HepG2 (cell line): Measurements from ENCODE around the gene EPN2. TPM values are rescaled to one million over a fixed set of nuclear protein-coding genes. Genes with fewer than 3 reads are reported as not detected.

Experiments
- ATF1 ChIP-seq: IDR thresholded peaks from 2 replicates; pipeline ENCODE4 v1.6.1; 2016; ENCODE audit warnings: mild to moderate bottlenecking, control low read depth
- ATM ChIP-seq: fragments of 450-650 bp; IDR thresholded peaks from 2 replicates; pipeline ENCODE4 v1.7.1; 2017; ENCODE audit warnings: mild to moderate bottlenecking, borderline replicate concordance
- CENPT ChIP-seq: sonication (generic); formaldehyde crosslinking; IDR thresholded peaks from 2 replicates; pipeline ENCODE4 v1.8.0; 2022; ENCODE audit warnings: low read depth, mild to moderate bottlenecking, moderate library complexity, missing genetic modification reagents
- ELF1 ChIP-seq: sonication (generic); formaldehyde crosslinking; IDR thresholded peaks from 2 replicates; pipeline ENCODE4 v1.4.0; 2020; ENCODE audit warnings: missing genetic modification reagents
- MED1 ChIP-seq: sonication (generic); formaldehyde crosslinking; IDR thresholded peaks from 2 replicates; pipeline ENCODE4 v1.4.0; 2020; ENCODE audit warnings: missing genetic modification reagents
- NR2F6 ChIP-seq, 2 experiments: IDR thresholded peaks; 2 replicates each; pipeline ENCODE4 v1.6.1; 2016; ENCODE audit warnings: antibody characterized with exemption in 1 of 2, mild to moderate bottlenecking in 1 of 2
- PHF20 ChIP-seq: sonication (generic); formaldehyde crosslinking; IDR thresholded peaks from 2 replicates; pipeline ENCODE4 v1.5.0; 2020; ENCODE audit warnings: mild to moderate bottlenecking, missing genetic modification reagents
- SALL1 ChIP-seq: sonication (generic); formaldehyde crosslinking; IDR thresholded peaks from 2 replicates; pipeline ENCODE4 v1.8.0; 2022; ENCODE audit warnings: mild to moderate bottlenecking, missing genetic modification reagents
- SMC3 ChIP-seq: IDR thresholded peaks from 2 replicates; pipeline ENCODE4 v1.6.1; 2011; ENCODE audit warnings: low read length, improper control_type of control experiment
- SRF ChIP-seq: IDR thresholded peaks from 2 replicates; pipeline ENCODE4 v1.6.1; 2011; ENCODE audit warnings: mild to moderate bottlenecking, low read depth, low read length, moderate library complexity
- TP53 ChIP-seq: sonication (generic); formaldehyde crosslinking; conservative IDR thresholded peaks from 2 replicates; pipeline ENCODE4 v1.4.0; 2020; ENCODE audit warnings: missing genetic modification reagents
- ZBTB14 ChIP-seq: sonication (generic); formaldehyde crosslinking; IDR thresholded peaks from 2 replicates; pipeline ENCODE4 v1.4.0; 2020; ENCODE audit warnings: missing genetic modification reagents
- ZFP1 ChIP-seq: IDR thresholded peaks from 2 replicates; pipeline ENCODE4 v1.6.1; 2016
- ZHX2 ChIP-seq, 2 experiments: sonication (generic) in 1 of 2; formaldehyde crosslinking in 1 of 2; IDR thresholded peaks; 2 replicates each; pipeline versions ENCODE4 v1.6.1 to v1.9.0; 2014 to 2022; ENCODE audit warnings: antibody characterized with exemption in 1 of 2, borderline replicate concordance in 1 of 2, inconsistent platforms in 1 of 2, low read depth in 1 of 2, missing genetic modification reagents in 1 of 2
- ZNF121 ChIP-seq: sonication (generic); formaldehyde crosslinking; IDR thresholded peaks from 2 replicates; pipeline ENCODE4 v1.5.0; 2020; ENCODE audit warnings: mild to moderate bottlenecking, missing genetic modification reagents
- ZNF652 ChIP-seq: IDR thresholded peaks from 2 replicates; pipeline ENCODE4 v1.6.1; 2016; ENCODE audit warnings: low read depth, borderline replicate concordance
- ZNF768 ChIP-seq: sonication (generic); formaldehyde crosslinking; IDR thresholded peaks from 2 replicates; pipeline ENCODE4 v1.4.0; 2020; ENCODE audit warnings: missing genetic modification reagents
- polyA plus RNA-seq, 8 experiments: library from polyadenylated mRNA; depleted of rRNA in 3 of 8; stranded (reverse) in 7 of 8; unstranded in 1 of 8; fragments of >200 nt; fragmentation: Illumina TruSeq in 4 of 8; extraction: Trizol in 4 of 8; gene quantifications; 2 replicates each; pipeline versions ENCODE4 v1.2.1 to v1.2.3, GENCODE V29; 2011 to 2016; ENCODE audit warnings: low read depth in 4 of 8, missing spikeins in 1 of 8, mixed read lengths in 1 of 8; ENCODE audit not compliant: insufficient read depth in 1 of 8
- total RNA-seq, 5 experiments: library from RNA; depleted of rRNA; stranded (reverse); fragments of >200 nt; fragmentation: Illumina TruSeq; extraction: Trizol; gene quantifications; 2 replicates each; pipeline ENCODE4 v1.2.3, GENCODE V29; 2016; ENCODE audit warnings: low read depth in 1 of 5
- TF ChIP-seq, protein P1 (sequence below): sonication (generic); formaldehyde crosslinking; IDR thresholded peaks from 2 replicates; pipeline ENCODE4 v1.4.0; 2020; ENCODE audit warnings: missing genetic modification reagents, borderline replicate concordance
- TF ChIP-seq, protein P2 (sequence below): sonication (generic); formaldehyde crosslinking; IDR thresholded peaks from 2 replicates; pipeline ENCODE4 v1.8.0; 2022; ENCODE audit warnings: mild to moderate bottlenecking, missing genetic modification reagents, moderate library complexity

The EPN2 gene
- total and polyA plus RNA-seq, 2 of the 13 experiments (the other 11 are each of a cell fraction or from before 2014, with no cell fraction given), result 7.8 to 19.2 TPM

GRCh38 chr17:19336938-19337711, 100.0 kb downstream of the EPN2 start (continued):
- TF ChIP-seq ZHX2 (IDR thresholded peaks at IDR 0.05; ENCODE audit: low read depth) (no peak), ZHX2 (CRISPR knock-in tag; IDR thresholded peaks at IDR 0.05; ENCODE audit: borderline replicate concordance) (no peak), PHF20 (CRISPR knock-in tag) (peak; percentile 38), ATM (no peak), ATF1 (CRISPR knock-in tag) (no peak), SALL1 (CRISPR knock-in tag) (peak; percentile 95), SRF (no peak), ZBTB14 (CRISPR knock-in tag) (no peak; the same call in 1 of the 2 replicates), TP53 (no peak), ZNF121 (no peak), ZNF652 (no peak), ZFP1 (CRISPR knock-in tag) (no peak), ZNF768 (CRISPR knock-in tag) (peak; percentile 91), NR2F6 (IDR thresholded peaks at IDR 0.05) (no peak), NR2F6 (CRISPR knock-in tag; IDR thresholded peaks at IDR 0.05) (0 out of 2 replicates have a peak, but pooled peaks have one; percentile 38), ELF1 (CRISPR knock-in tag) (no peak), SMC3 (no peak), CENPT (CRISPR knock-in tag) (peak; percentile 88; the same call in 1 of the 2 replicates), MED1 (CRISPR knock-in tag) (peak; percentile 44; the same call in 1 of the 2 replicates)
- TF ChIP-seq, protein P1, sequence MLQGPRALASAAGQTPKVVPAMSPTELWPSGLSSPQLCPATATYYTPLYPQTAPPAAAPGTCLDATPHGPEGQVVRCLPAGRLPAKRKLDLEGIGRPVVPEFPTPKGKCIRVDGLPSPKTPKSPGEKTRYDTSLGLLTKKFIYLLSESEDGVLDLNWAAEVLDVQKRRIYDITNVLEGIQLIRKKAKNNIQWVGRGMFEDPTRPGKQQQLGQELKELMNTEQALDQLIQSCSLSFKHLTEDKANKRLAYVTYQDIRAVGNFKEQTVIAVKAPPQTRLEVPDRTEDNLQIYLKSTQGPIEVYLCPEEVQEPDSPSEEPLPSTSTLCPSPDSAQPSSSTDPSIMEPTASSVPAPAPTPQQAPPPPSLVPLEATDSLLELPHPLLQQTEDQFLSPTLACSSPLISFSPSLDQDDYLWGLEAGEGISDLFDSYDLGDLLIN (CRISPR knock-in tag), result no peak; the same call in 1 of the 2 replicates
- TF ChIP-seq, protein P2, sequence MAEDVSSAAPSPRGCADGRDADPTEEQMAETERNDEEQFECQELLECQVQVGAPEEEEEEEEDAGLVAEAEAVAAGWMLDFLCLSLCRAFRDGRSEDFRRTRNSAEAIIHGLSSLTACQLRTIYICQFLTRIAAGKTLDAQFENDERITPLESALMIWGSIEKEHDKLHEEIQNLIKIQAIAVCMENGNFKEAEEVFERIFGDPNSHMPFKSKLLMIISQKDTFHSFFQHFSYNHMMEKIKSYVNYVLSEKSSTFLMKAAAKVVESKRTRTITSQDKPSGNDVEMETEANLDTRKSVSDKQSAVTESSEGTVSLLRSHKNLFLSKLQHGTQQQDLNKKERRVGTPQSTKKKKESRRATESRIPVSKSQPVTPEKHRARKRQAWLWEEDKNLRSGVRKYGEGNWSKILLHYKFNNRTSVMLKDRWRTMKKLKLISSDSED (CRISPR knock-in tag), result no peak
